ENCODE data around the gene SPATC1L.

Gene SPATC1L

DNA sequence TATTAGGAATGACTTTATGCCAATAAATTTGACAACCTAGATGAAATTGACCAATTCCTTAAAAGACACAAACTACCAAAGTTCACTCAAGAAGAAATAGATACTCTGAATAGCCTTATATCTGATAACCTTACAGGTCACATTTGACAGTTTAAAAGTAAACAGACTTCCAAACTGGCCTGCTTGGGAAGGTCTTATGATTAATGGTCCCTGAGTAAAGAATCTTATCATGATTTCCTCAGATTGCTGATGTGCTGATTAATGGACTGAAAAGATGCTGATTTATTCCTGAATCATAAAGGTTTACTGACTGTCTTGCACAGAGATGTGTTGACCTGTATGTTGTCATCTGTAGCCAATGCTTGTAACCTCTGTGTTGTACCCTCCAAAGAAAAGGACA lies 19.2 kb downstream of the SPATC1L start:
- in situ Hi-C loops (cut with MboI; ENCODE audit: low sequenced_read_pairs) = no loop called here

DNA sequence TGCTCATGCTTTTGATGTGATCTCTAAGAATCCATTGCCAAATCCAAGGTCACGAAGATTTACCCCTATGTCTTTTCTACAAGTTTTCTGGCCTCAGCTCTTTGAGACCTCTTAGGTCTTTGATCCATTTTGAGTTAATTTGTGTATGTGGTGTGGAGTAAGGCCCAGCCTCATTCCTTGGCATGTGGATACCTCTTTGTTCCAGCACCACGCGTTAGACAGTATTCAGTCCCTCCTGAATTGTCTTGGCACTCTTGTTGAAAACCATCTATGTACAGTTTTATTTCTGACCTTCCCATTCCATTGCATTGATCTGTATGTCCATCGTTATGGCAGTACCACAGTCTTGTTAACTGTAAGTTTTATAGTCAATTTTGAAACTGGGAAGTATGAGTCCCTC lies 20.9 kb downstream of the SPATC1L start:
- in situ Hi-C loops (cut with MboI; ENCODE audit: low sequenced_read_pairs) = no loop called here

DNA sequence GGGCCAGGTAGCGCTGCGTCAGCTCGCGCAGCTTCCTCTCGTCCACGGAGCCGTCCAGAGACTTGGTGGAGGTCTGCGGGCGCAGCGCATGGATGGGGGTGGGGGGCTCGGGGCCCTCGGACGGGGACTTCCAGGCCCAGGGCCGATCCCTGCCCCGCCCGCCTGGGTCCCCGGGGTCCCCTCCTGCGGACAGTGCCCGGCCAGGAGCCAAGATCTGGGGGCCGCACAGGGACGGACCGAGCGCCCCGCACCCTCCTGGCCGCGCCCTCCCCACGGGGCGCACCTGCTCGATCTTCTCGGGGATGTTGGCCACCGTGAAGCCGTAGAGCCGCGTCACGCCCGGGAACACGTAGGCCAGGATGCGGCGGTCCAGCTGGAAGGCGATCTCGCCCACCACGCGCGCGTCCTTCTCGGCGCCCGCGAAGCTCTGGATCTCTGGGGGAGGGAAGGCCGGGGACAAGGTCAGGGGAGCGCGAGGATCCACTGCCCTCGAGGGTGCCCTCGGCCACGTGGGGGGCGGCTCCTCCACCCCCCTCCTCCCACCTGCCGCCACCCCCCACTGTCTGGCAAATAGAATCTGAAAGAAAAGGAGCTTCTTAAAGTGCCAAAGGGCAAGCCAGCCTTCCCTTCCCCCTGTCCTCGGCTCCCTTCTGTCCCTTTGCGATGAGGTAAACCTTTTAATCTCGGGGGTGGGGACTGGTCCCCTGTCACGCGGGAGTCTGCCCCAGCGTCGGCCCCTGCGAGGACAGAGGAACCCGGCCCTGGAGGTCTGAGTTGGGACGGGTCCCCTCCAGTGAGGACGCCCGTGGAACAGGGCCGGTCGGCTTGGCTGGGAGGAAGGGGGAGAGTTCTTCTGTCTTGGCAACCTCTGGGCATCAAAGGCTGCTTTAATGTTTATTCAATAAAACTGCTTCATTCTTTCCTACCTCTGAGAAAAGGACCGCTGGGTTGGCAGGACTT lies 22.3 kb downstream of the SPATC1L start:
- in situ Hi-C loops (cut with MboI; ENCODE audit: low sequenced_read_pairs) = no loop called here

DNA sequence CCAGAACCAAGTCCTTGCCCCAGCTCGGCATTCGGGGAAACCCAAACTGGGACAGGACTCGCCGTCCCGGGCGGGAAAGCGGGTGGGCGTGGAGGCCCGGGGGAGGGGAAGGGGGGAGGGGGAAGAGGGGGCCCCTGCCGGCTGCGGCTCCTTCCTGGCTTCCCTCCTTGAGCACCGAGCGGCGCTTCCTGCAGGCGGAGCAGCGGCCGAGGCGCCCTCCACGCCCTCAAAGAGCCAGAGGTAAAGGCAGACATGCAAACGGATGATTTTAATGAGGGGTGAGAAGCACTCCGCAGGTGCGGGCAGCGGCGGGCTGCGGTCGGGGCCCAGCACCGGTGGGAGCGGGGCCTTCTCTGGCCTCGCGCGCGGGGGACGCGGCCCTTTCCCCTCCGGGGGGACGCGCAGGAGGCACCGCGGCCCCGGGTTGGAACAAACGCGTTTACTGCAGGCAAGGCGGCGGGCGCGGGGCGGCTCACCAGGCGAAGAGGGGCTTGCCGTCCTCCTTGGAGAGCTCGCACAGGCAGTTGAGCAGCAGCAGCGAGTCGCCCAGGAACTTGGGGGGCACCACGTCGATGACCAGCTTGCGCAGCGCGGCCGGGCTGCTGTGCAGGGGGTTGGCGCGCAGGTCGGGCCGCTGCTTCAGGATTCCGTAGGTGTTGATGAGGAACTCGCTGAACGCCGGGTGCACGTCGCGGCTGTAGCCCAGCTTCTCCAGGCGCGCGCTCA lies 23.2 kb downstream of the SPATC1L start:
- in situ Hi-C loops (cut with MboI; ENCODE audit: low sequenced_read_pairs) = no loop called here

DNA sequence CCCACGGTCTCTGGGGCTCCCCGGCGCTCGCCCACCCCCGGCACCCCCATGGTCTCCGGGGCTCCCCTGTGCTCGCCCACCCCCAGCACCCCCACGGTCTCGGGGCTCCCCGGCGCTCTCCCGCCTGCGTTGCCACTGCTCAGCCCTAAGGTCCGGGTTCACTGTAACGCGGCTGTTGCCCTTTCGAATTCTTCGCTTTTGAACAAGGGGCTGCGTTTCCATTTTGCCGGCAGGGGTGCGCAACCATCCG lies 23.7 kb downstream of the SPATC1L start:
- in situ Hi-C loops (cut with MboI; ENCODE audit: low sequenced_read_pairs) = no loop called here

DNA sequence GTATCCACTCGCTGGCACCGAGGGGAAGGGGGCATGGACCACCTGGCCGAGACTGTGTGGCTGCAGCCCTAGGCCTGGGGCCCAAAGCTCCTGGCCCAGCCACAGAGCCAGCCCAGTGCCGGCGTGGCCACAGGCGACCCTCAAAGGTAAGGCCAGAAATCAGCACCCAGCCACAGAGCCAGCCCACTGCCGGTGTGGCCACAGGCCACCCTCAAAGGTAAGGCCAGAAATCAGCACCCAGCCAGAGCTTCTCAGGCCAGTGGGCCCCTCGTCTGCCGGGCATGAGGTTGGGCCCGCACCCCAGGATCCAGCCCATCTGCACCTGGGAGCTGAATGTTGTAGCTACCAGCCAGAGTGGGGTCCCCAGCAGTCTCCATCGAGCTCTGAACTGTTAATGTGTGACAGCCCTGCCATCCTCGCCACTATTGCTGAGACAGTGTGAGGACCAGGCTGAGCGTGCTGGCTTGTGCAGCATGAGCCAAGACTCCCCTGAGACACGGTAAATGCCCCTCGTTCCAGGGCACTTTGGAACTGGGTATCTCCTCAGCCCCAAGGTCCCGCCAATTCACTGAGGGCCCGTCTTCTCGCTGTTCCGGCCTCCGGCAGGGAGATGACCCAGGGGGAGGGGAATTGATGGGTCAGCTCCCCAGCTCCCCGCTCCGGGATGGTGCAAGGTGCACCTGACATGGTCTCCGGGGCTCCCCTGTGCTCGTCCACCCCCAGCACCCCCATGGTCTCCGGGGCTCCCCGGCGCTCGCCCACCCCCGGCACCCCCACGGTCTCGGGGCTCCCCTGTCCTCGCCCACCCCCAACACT lies 24.2 kb downstream of the SPATC1L start:
- in situ Hi-C loops (cut with MboI; ENCODE audit: low sequenced_read_pairs) = no loop called here

DNA sequence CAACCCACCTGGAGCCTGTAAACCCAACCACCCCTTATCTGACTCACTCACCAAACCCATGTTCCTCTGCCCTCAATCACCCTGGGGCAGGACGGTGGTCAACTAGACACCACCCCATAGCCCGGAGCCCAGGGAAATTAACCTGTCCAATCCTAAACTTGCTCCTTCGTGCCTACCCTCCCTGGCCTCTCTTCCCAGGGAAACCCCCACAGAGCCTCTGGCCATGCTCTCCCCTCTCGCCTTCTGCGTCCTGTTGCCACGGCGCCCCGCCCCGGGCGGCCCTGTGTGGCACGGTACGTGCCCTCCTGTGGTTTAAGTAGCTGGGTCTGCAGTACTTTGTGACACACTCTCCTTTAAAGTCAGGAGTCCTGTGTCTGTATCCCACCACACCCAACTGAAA lies 24.9 kb downstream of the SPATC1L start:
- in situ Hi-C loops (cut with MboI; ENCODE audit: low sequenced_read_pairs) = no loop called here

DNA sequence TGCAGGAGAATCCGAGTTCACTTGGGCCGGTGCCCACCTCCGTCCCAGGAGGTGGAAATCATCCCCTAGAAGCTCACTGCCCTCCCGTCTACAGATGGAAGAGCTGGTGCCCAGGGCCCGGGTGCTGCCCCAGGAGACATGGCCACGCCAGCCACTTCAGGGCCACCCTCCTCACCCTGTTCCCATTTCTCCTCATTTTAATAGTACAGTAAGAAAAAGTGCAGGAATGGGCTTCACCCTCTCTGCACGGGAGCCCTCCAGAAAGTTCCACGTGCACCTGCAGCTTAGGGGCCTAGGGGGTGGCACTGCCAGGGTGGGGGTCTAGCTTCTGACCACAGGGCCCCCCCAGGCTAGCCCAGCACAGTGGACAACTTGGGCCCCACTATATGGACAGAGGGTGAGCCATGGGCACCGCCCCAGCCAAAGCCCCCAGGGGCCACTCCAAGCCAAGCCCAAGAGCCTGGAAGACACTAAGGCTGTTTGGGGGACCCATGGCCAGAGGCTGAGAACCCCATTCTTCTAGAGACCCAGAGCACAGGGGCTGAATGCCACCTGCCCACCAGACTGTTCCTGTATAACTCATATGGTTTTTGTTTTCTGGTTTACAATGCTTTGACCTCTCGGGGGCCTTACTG lies 25.5 kb downstream of the SPATC1L start:
- in situ Hi-C loops (cut with MboI; ENCODE audit: low sequenced_read_pairs) = no loop called here

DNA sequence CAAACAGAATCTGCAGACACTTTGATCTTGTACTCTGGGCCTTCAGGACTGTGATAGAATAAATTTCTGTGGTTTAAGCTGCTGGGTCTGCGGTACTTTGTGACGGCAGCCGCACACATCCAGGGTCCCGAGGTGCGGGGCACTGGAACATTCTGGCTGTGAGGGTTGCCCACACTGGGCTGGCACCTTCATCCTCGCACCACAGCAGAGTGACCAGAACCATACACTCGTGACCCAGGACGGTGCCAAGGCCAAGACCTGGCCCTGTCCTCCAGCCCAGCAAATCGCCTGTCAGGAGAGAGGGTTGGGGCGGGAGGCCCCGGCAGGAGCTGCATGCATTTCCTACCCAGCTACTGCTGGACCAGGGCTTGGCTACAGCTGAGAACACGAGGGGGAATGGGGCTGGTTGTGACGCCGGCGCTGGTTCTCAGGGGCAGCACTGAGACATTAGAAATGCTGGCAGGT lies 26.2 kb downstream of the SPATC1L start:
- in situ Hi-C loops (cut with MboI; ENCODE audit: low sequenced_read_pairs) = no loop called here

DNA sequence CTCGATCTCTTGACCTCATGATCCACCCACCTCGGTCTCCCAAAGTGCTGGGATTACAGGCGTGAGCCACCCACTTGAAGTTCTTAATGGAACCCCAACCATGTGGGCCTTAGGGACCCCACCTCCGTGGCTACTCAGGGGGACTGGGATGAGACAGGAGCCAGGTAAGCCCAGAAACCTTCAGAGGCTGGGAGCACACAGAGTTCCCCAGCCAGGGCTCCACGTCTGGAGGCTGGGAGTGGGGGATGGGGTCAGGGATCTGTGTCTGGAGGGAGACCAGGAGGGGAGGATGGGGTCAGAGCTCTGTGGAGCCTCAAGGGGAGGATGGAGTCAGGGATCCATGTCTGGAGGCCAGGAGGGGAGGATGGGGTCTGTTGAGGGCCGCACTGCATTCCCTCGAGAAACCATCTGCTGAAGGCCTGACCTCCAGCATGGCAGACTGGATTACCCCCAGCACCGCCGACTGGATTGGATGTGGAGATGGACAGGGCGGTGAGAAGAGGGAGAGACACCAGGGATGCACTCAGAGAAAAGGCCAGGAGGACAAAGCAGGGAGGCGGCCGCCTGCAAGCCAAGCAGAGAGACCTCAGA lies 26.8 kb downstream of the SPATC1L start:
- in situ Hi-C loops (cut with MboI; ENCODE audit: low sequenced_read_pairs) = no loop called here

DNA sequence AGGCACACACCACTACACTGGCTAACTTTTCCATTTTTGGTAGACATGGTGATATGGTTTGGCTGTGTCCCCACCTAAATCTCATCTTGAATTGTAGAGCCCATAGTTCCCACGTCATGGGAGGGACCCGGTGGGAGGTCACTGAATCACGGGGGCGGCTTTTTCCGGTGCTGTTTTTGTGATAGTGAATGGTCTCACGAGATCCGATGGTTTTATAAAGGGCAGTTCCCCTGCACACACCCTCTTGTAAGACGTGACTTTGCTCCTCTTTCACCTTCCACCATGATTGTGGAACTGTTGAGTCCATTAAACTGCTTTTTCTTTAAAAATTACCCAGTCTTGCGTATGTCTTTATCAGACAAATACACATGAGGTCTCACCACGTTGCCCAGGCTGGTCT lies 27.6 kb downstream of the SPATC1L start:
- in situ Hi-C loops (cut with MboI; ENCODE audit: low sequenced_read_pairs) = no loop called here

DNA sequence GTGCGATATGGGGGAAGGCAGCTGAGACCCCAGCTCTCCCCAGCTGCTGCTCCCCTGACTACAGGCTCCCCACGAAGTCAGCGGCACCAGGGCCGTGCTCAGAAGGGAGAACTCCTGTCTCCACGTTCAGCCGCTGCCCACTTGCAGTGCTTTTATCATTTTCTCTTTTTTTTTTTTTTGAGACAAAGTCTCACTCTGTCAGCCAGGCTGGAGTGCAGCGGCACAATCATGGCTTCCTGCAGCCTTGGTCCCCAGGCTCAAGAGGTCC lies 27.9 kb downstream of the SPATC1L start:
- in situ Hi-C loops (cut with MboI; ENCODE audit: low sequenced_read_pairs) = no loop called here

DNA sequence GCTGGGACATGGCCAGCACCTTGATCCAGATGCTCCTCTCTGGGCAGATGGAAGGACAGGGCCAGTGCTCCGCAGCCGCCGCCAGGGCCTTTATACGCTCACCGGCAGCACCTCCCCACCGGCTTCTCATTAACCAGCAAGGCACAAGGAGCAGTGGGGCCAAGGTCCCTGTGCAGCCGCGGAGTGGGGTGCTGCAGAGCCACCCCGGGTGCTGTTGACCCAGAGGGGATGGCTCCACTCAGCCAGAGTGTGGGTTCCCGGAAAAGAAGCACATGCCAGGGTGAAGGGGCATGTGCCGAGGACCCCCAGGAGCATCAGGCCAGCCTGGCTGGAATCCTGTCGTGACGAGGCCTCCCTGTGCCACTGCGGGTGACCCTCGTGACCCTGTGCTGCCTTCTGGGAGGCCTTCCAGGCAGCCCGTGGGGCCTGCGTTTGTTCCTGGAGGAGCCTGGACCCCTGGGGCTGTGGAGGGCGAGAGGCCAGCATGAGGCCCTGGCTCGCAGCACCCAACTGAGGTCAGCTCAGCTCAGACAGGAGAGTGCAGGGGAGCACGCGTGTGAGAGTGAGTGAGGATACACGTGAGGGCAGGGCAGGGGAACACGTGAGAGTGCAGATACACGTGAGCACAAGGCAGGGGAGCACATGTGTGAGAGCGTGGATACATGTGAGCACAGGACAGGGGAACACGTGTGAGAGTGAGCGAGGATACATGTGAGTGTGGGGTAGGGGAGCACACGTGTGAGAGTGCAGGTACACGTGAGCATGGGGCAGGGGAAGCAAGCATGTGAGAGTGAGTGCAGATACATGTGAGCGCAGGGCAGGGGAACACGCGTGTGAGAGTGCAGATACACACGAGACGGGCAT lies 28.5 kb downstream of the SPATC1L start, which contains the start of gene FTCD:
FTCD (minus strand) TSS at position 66 of the 864 bp plus-strand sequence; CDS start at position 10, 56 bp downstream.
- in situ Hi-C loops (cut with MboI; ENCODE audit: low sequenced_read_pairs) = no loop called here

DNA sequence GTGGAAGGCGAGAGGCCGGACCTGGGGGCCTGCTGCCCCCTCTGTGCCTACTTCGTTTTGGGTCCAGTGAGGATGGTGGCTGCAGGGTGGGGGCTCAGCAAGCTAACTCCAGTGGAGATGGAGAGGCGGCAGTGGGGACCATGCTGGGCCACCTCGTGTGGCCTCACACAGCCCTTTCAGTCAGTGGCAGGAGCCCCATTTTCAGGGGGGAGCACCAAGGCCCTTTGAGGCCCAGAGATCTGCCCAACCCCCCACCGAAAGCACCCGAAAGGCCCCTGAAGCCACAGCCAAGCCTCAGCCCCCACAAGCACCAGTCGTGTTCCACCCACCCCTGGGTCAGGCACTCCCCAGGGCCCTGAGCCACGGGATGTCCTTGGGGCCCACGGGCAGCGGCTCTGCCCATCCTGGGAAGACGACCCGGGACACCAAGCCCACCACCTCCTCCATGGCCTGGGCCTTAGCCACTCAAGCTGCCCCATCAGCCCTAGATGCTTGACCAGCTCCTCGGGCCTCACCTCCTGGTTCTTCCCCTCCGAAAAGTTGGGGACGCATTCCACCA lies 29.2 kb downstream of the SPATC1L start:
- in situ Hi-C loops (cut with MboI; ENCODE audit: low sequenced_read_pairs) = no loop called here

DNA sequence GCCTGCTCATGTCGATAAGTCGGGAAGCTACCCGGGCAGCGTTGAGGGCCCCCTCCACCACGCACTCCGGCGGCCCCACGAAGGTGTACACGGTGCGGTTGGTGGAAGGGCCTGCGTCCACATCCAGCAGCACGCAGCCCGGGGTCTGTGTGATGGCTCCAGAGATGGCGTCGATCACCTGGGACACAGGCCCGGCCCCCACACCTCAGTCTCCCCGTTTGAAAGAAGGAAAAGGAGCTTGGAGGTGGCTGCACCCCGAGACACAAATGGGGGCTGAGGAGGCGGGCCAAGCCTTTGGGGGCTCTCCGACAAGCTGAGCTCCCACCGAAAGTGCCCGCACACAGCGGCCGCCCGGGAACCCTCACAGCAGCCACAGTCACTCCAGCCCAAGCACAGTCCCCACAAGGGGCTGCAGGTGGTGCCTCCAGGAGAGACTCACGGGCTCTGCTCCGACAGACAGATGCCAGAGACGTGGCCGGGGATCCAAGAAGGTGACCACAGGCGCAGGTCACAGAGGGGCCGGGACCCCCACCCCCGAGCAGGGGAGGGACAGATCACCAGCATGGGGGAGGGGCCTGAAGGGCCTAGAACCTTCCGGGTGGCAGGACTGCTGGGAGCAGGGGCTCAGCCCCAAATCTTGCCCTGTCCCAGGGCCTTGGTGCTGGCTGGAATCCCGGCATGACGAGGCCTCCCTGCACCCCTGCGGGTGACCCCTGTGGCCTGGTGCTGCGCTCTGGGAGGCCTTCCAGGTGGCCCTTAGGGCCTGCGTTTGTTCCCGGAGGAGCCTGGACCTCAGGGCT lies 29.9 kb downstream of the SPATC1L start:
- in situ Hi-C loops (cut with MboI; ENCODE audit: low sequenced_read_pairs) = no loop called here

DNA sequence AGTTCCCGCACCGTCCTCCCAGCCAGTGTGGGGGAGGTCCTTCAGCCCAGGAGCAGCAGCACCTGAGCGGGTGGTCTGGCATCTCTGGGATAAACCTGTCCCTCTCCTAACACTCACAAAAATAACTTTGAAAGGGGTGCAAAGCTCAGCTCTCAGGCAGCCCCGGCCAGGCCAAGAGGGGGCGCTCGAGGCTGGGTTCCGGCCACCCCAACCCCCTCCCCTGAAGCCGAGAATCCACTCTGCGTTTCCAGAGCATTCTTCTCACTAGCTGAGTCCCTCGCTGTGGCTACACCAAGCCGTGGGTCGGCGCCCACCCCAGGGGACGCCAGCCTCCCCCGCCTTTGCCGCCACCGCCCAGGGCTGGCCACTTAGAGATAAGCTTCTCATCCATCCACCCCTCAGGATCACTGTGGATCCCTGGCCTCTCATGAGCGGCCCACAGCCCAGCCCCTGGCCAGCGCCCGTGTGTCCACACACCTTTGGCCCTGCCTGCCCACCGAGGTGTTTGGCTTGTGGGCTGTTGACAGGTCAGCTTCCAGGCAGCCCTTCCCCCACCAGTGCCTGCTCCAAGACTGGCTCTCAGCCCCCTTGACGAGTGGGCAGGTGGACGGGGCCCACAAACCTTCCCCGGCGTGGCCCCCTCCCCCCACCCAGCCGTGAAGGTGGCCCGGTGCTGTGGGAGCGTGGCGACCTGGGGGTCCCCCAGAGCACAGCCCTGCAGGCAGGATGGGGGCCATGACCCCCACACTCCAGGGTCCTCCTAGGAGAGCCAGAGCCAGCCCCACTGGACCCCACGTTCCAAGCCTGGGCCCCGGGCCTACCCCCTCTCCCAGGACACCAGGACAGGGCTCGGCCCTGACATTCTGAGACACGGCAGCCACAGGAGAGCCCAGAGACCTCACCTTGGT lies 30.8 kb downstream of the SPATC1L start:
- in situ Hi-C loops (cut with MboI; ENCODE audit: low sequenced_read_pairs) = no loop called here

DNA sequence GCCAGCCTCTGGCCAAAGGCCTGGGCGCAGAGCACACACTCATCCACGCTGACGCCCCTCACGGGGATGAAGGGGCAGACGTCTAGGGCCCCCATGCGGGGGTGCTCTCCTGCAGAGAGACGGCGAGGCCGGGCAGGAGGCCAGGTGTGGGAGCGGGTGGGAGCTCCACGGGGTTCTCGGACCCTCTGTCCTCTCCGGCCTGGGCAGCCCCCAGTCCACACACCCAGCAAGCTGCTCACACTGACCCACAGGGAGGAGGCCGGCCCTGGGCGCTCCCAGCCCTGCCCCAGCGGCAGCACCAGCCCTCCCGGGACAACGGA lies 31.4 kb downstream of the SPATC1L start:
- in situ Hi-C loops (cut with MboI; ENCODE audit: low sequenced_read_pairs) = no loop called here

All from hTERT RPE-1 (cell line).